Nephron (organoid): ENCODE results near the gene CYP1B1.

Source experiments
- H3K27ac Mint-ChIP-seq, 3 experiments: 2 replicates each; pipeline ENCODE4 v1.8.0; 2020; ENCODE audit warnings: mixed read lengths in 3 of 3, mild to moderate bottlenecking in 2 of 3, moderate library complexity in 1 of 3
- H3K27me3 Mint-ChIP-seq: 2 replicates; pipeline ENCODE4 v1.8.0; 2021; ENCODE audit warnings: low read depth, mild to moderate bottlenecking, moderate library complexity, mixed read lengths
- H3K36me3 Mint-ChIP-seq: 2 replicates; pipeline ENCODE4 v1.8.0; 2020; ENCODE audit warnings: low read depth, mixed read lengths
- H3K4me1 Mint-ChIP-seq: 2 replicates; pipeline ENCODE4 v1.8.0; 2020; ENCODE audit warnings: mixed read lengths
- H3K4me3 Mint-ChIP-seq, 3 experiments: 2 replicates each; pipeline ENCODE4 v1.8.0; 2020; ENCODE audit warnings: mild to moderate bottlenecking in 3 of 3, mixed read lengths in 3 of 3, moderate library complexity in 2 of 3
- H3K9me3 Mint-ChIP-seq: 2 replicates; pipeline ENCODE4 v1.8.0; 2020; ENCODE audit warnings: mixed read lengths
- TF ChIP-seq, protein P1 (sequence below), 3 experiments: fragments of 200-600 bp; sonication (generic); IDR thresholded peaks; one replicate each; pipeline ENCODE4 v1.5.0; 2021; ENCODE audit warnings: antibody characterized with exemption in 3 of 3; ENCODE audit not compliant: unreplicated experiment in 3 of 3

CYP1B1 gene

DNA sequence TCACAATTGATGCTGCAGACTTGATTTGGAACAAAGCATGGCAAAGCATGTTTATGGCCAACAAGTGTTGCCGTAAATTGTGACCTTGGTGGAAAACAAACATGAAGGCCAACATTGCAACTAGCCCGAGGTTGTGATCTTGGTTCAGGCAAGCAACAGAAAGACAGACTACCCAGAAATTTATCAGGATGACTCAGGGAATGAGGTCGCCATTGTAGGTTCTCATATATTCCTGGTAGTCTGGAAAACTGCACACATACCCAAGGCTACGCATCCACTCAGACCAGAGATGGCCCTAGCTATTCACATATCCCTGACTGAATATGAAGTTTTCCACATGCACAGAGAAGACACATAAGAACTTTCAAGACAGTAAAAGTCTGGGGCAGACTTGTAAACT, 30.1 kb downstream of the CYP1B1 start:
- H3K27ac Mint-ChIP-seq, result no peak overlapping the region
- peaks cover 3% of the 10 kb centered on the region for H3K27me3 Mint-ChIP-seq
- H3K36me3 Mint-ChIP-seq, result peaks cover 7% of the 10 kb centered on the region
- TF ChIP-seq, protein P1, sequence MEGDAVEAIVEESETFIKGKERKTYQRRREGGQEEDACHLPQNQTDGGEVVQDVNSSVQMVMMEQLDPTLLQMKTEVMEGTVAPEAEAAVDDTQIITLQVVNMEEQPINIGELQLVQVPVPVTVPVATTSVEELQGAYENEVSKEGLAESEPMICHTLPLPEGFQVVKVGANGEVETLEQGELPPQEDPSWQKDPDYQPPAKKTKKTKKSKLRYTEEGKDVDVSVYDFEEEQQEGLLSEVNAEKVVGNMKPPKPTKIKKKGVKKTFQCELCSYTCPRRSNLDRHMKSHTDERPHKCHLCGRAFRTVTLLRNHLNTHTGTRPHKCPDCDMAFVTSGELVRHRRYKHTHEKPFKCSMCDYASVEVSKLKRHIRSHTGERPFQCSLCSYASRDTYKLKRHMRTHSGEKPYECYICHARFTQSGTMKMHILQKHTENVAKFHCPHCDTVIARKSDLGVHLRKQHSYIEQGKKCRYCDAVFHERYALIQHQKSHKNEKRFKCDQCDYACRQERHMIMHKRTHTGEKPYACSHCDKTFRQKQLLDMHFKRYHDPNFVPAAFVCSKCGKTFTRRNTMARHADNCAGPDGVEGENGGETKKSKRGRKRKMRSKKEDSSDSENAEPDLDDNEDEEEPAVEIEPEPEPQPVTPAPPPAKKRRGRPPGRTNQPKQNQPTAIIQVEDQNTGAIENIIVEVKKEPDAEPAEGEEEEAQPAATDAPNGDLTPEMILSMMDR (IDR thresholded peaks at IDR 0.05; ENCODE audit: unreplicated experiment in 3 of 3), result no peak
- no peak overlapping the region for H3K4me3 Mint-ChIP-seq
- H3K9me3 Mint-ChIP-seq, result peaks cover 30% of the 10 kb centered on the region
- H3K4me1 Mint-ChIP-seq, result no peaks in the 10 kb centered on the region

GRCh38 chr2:38039121-38039910, 36.6 kb downstream of the CYP1B1 start:
- H3K27ac Mint-ChIP-seq, result no peak overlapping the region
- no peak overlapping the region for H3K4me3 Mint-ChIP-seq
- peaks cover 24% of the 10 kb centered on the region for H3K4me1 Mint-ChIP-seq
- peaks cover 14% of the 10 kb centered on the region for H3K27me3 Mint-ChIP-seq
- H3K36me3 Mint-ChIP-seq, result peaks cover 7% of the 10 kb centered on the region
- TF ChIP-seq, protein P1 (IDR thresholded peaks at IDR 0.05; ENCODE audit: unreplicated experiment in 3 of 3), result no peak
- H3K9me3 Mint-ChIP-seq, result peaks cover 28% of the 10 kb centered on the region

DNA sequence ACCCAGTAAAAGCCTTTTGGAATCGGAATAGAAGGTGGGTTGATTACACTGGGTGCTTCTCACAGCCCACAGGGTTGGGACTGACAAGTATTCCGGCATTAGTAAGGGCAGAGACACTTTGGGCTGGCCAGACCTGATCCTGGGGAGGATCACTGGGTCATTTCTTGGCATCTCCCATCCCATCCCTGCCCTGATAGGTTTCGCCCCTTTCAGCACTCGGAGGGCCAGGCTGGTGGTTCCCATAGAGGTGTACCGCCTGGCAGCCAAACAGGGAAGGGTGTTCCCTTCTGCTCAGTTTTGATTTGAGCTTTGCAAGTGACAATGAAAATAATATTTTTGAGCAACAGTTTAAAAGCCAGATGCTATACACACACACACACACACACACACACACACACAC, 37.3 kb downstream of the CYP1B1 start:
- Mint-ChIP-seq H3K4me1 (peaks cover 24% of the 10 kb centered on the region), H3K36me3 (peaks cover 7% of the 10 kb centered on the region), H3K27ac (peak overlapping the region in 1 of 3 experiments; percentile 91), H3K27me3 (peaks cover 14% of the 10 kb centered on the region), H3K9me3 (peaks cover 25% of the 10 kb centered on the region), H3K4me3 (peak overlapping the region in 1 of 3 experiments; percentile 41)
- TF ChIP-seq, protein P1 (IDR thresholded peaks at IDR 0.05; ENCODE audit: unreplicated experiment in 3 of 3), result no peak

DNA sequence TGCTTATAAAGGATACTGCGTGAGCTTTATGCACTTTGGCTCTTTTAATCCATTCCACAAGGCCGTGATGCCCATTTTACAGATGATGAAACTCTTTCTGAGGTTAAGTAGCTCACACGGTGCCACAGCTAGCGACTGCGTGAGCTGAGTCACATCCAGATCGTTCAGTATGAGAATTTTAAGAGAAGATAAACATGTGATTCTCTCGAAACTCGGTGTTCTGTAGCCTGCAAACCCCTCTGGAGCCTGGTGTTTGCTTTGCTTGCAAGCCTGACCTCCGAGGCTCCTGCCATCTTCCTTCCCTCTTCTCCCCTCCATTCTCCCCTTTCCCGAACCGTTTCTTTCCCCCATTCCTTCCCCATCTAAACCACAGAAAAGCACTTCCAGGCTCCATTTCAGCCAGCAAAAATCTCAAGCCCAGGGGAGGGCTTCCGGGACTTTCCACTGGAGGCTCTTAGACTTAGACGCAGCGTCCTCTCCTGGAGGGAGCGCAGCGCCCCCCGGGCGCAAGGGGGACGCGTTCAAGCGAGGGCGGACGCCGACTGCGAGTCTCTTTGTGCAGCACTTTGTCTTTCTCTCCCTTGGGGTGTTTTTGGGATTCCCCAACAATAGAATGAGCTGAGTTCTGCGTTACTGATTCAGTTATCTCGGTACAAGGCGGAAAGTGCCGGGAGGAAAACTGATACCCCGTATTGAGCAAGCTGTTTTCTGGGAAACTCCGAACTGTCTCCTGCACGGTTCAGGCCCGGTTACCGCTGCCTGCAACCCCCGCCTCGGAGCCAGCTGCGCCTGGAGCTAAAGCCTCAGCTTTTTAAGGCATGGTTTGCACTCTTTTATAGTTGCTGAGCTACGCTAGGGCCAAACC, 38.0 kb downstream of the CYP1B1 start:
- Mint-ChIP-seq H3K4me3 (peak overlapping the region; percentile 35 to 66 (median 41)), H3K36me3 (peaks cover 7% of the 10 kb centered on the region), H3K9me3 (peaks cover 19% of the 10 kb centered on the region), H3K27ac (peak overlapping the region; percentile 27 to 91 (median 72)), H3K27me3 (peaks cover 14% of the 10 kb centered on the region), H3K4me1 (peaks cover 24% of the 10 kb centered on the region)
- TF ChIP-seq, protein P1 (IDR thresholded peaks at IDR 0.05; ENCODE audit: unreplicated experiment in 3 of 3), result peak in 1 of 3 experiments; percentile 22

DNA sequence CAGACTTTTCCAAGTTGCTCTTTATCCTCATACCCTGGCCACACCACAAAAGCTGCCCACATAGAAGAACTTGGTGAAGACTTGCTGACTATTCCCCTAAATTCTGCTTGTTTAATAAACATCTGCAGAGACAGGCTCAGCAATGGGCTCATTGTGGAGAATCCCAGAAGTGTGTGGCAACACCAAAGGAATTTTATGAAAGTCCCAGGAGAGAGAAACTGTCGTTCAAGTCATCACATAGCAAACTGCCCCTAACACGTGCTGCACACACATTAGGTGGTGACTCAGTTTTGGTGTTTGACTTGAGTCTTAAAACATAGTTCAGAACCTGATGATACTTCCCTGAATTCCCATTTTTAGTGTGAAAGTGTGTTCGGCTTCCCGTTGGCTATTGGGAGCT, 38.6 kb downstream of the CYP1B1 start:
- Mint-ChIP-seq H3K4me3 (no peak overlapping the region), H3K27ac (peak overlapping the region in 1 of 3 experiments; percentile 91), H3K4me1 (peaks cover 24% of the 10 kb centered on the region), H3K9me3 (peaks cover 13% of the 10 kb centered on the region), H3K27me3 (peaks cover 14% of the 10 kb centered on the region), H3K36me3 (peaks cover 6% of the 10 kb centered on the region)
- TF ChIP-seq, protein P1 (IDR thresholded peaks at IDR 0.05; ENCODE audit: unreplicated experiment in 3 of 3), result no peak
